KG1 (cell line): ENCODE results near the gene ANKZF1.

Source experiments
- DNase-seq: peaks from one replicate; lab custom pipeline; 2025; lab: John Stamatoyannopoulos, UW

ANKZF1 gene

GRCh38 chr2:219228041-219228910 lies 1.3 kb upstream of the ANKZF1 start:
- DNase-seq, result no peak

DNA sequence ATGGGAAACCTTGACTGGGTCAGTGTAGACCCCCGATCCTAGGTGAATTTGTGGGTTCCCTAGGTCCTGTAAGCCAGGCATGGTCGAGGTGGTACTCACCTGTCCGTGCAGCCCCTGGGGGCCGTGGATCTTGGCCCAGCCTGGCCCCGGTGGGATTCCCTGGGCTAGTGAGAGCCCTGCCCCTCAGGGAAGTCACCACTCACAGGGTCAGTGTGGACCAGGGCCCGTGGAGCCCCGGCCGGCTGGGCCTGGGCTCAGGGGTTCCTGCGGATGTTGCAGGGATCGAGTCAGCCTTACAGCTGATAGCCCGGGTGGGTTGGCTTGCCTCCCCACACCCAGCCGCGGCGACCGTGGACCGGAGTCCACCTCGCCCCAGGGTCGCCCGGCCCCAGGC lies 698 bp upstream of the ANKZF1 start:
- DNase-seq, result no peak

GRCh38 chr2:219230059-219230540 lies 494 bp downstream of the ANKZF1 start:
- no peak for DNase-seq

DNA sequence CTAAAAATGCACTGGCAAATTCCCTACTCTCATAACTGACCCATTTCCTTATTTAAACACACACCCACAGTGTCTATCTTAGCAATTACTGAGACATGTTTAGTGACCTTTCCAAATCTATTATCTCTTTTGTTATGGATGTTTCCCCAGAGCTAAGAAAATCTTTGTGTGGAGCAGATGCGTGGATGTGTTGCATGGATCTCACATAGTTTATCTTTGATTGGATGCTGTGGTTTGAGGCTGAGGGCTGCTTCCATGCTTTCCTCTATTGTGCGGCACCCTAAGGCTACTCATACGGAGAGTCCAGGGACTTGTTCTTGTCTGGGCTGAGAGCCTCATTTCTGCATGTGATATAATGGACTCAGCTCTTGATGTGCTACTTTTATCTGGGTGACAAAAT lies 4.7 kb downstream of the ANKZF1 start:
- no peak for DNase-seq

- DNase-seq, result no peak
Observed at GRCh38 chr2:219243291-219243761, 13.7 kb downstream of the ANKZF1 start.

DNA sequence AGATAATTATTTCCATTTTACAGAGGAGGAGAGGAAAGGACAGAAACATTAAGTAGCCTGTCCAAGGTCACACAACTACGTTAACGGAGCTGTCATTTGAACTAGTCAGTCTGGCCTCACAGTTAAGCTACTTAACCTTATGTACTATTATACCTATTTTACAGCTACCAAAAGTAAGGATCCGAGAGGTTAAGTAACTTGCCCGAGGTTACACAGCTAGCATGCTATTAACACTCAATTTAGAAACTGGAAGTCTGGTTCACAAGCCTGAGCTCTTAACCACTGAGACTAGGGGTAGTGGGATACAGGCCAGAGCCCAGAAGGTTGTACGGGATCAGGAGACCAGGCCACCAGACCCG lies 15.2 kb downstream of the ANKZF1 start:
- DNase-seq, result no peak

GRCh38 chr2:219245148-219245898 lies 15.7 kb downstream of the ANKZF1 start, which contains the start of the genes GLB1L and STK16:
GLB1L (minus strand) TSS chr2:219245444; CDS start chr2:219243573, 1,871 bp downstream.
STK16 (plus strand) TSS chr2:219245479; CDS start chr2:219246000, 521 bp downstream.
- peak; percentile 84 for DNase-seq

DNA sequence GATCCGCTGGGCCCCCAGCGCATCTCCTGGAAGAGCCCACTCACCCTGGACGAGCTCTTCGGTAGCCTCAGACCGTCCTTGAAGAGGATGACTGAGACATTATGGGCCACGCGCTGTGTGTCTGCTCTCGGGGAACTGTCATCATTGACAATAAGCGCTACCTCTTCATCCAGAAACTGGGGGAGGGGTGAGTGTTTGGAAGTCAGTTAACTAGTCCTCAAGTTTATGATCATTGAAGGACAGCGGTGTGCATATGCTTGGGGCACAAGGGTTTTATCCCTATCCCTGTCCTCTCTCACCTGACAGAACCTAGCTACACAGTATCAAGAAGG lies 16.3 kb downstream of the ANKZF1 start:
- DNase-seq, result no peak

DNA sequence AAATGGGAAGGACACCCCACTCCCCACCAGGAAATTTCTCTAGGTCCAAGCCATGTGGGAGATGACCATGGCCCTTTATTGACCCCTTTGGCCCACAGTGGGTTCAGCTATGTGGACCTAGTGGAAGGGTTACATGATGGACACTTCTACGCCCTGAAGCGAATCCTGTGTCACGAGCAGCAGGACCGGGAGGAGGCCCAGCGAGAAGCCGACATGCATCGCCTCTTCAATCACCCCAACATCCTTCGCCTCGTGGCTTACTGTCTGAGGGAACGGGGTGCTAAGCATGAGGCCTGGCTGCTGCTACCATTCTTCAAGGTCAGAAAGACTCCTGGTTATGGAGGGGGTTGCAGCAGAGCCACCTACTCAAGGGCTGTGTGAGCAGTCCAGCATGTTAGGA lies 17.0 kb downstream of the ANKZF1 start:
- DNase-seq, result no peak

DNA sequence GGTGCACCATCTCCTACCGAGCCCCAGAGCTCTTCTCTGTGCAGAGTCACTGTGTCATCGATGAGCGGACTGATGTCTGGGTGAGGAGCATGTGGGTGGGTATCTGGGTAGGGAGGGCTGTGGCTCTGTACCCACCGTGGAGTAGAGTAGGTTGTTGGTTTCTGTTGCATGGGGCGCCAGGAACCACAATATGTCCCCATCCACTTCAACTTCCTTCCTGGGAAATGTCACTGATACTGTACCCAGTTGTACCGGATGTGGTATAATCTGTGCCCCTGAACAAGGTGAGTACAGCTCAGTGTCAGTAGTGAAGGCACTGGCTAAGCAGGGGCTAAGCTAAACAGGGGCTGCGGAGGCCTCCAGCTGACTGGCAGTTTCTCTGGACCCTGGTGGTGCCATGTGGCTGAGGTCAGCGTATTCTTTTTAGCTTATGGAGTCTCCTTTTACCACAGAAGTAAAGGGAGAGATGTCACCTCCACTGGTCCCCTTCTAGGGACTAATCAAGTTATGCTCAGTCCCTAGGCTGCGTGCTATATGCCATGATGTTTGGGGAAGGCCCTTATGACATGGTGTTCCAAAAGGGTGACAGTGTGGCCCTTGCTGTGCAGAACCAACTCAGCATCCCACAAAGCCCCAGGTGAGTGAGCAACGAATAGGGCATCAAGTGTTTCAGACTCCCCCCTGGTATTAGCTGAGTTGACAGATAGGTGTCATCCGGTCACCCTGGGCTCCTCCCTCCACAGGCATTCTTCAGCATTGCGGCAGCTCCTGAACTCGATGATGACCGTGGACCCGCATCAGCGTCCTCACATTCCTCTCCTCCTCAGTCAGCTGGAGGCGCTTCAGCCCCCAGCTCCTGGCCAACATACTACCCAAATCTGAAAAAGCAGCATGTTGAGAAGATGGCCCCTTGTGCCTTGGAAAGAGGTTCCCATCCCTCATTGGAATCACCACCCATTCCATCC lies 18.4 kb downstream of the ANKZF1 start:
- DNase-seq, result no peak

DNA sequence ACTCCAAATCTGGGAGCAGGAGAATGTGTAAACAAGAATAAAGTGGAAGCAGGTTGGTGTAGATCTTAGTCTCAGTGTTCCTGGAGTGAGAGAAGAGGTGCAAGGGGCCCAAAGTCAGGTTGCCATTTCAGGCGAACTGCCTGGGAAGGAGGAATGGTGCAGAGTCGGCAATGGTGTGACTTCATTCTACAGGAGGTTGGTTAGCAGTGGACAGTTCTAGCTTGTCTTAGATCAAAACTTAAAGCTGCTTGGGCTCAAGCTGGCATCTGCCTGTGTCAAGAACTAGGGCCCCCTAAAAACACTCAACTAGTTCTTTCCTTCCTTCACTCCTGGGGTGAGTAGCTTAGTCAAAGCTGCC lies 19.2 kb downstream of the ANKZF1 start:
- DNase-seq, result no peak

DNA sequence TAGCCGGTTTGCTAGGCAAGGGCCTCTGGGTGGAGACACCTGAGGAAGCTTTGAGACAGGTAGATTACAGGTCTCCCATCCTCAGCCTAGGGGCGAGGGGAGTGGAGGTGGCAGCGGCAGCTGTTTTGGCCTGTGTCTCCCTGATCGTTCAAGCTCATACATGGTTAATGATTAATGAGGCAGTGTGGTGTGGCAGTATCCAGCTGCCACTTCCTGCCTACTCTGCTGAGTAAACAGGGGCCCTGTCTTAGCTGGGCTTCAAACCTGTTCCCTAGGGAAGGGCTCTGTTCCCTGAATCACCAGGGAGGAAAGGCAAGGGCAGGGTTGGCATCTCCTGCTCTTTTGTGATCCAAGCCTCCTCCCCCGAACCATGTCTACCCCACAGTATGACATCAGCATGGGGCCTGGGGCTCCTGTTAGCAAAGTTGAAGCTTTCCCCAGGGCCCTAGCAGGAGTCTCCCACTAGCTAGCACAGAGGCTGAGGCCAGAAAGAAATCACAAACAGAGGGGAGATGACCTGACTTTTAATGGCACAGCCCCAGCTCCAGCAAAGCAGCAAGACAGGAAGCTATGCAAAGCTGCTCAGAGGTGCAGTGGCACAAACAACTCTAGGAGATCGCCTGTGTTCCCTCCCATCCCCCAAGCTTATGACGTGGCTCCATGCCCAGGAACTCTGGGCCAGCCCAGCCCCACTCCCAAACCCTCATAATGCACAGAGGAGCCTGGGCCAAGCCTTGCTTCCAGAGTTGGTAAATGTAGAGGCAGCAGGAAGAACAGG lies 19.8 kb downstream of the ANKZF1 start:
- DNase-seq, result no peak

- DNase-seq, result no peak
Observed at GRCh38 chr2:219250049-219250781, 20.6 kb downstream of the ANKZF1 start.

GRCh38 chr2:219251656-219252055 lies 22.1 kb downstream of the ANKZF1 start:
- DNase-seq, result no peak

GRCh38 chr2:219252084-219252483 lies 22.5 kb downstream of the ANKZF1 start:
- DNase-seq, result no peak

DNA sequence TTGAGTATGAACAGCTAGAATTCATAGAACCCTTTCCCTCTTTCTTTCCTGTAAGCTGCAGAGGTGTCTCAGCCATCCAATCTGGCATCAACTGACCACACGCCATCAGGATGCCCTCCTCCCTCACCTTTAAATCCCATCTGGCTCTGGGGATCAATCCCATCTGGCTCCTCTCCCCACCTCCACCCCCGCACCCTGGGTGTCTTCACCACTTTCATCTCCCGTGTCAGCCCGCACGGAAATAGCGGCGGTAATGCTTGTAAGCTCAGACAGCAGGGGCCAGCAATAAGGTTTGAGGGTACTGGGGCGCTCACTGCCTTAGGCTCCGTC lies 22.9 kb downstream of the ANKZF1 start:
- no peak for DNase-seq

DNA sequence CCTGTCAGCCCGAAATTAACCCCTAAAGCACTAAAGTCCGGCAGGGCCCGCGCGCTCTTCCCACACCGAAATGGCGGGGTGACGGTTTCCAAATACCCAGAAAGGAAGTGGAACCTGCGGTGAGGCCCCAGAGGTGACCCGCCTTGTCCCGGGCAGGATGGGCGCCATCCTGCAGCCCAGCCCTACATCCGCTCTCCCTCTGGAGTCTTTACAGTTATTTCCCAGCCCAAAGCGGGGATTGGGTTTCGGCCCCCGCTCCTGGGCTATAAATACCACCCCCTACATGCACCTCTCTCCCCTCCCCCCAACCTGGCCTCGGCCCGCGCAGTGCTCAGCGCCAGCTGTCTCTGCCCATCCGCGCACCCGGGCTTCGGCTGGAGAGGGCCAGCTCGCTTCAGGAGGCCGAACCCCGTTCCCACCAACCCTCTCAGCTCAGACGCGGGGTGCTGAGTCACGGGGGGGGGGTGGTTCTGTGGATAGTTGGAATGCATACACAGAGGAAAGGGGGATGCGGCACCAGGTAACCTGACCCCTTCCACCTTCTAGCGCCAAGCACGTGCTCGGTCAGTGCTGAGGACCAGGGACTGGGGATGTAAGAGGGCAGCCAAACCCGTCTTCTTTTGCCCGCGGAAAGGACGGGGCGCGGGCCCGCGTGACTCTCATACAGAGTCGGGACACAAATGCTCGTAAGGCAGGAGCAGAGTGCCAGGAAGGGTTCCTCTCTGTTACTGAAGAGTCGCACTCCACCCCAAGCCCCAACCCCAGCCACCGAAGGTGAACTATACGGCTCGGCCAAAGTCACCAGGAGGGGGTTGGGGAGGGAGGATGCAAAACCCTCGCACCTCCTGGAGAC lies 23.5 kb downstream of the ANKZF1 start, which contains the start of gene TUBA4B:
Gene TUBA4B, plus strand, starts transcription at position 344 of the 853 bp plus-strand sequence. Its CDS starts 165 bp downstream, at position 509.
- DNase-seq, result no peak

DNA sequence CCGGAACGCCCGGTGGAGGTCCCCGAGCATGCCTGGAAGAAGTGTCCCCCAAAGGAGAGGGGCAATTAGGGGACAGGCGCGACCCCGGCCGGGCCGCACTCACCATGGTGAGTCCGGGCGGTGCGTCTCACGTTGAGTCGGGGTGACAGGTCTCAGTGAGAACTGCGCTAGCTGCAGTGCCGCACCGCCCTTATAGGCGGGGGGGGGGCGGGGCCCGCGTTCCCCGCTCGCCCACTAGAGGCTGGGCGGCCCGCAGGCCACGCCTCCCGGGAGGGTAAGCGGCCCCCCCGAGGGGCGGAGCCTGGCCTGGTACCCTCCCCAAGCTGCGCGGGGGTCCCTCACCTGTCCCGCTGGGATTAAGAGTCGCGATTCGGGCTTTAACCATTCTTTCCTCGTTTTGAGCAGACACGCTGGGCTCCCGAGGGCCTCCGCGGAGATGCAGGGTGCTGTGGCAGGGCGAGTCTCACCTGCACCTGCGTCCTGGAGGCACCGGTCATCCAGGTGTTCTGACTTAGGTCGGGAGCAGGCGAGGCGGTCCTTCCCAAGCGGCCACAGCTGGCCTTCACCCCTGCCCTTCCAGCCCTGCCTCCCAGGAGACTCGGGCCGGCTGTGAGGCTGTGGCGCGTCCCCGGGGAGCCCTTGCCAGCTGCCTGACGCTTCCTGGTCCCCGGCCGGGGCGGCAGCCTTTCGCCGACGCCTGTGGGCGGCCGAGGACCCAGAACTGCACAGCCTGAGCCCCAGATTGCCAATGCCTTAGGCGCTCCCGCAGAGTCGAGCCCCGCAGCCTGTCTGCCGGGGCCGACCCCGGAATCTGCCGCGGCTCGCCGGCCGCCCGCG lies 24.4 kb downstream of the ANKZF1 start, which contains the start of gene TUBA4A:
Gene TUBA4A, minus strand, starts transcription at position 166 of the 837 bp plus-strand sequence. Its CDS starts 60 bp downstream, at position 106.
- DNase-seq, result peak; percentile 46
